Measurements from ENCODE around the gene PTPRG. TPM values are rescaled to one million over a fixed set of nuclear protein-coding genes. Genes with fewer than 3 reads are reported as not detected.

PTPRG gene
- total RNA-seq, 1 experiment from 2014 or later, result 0.74 TPM

DNA sequence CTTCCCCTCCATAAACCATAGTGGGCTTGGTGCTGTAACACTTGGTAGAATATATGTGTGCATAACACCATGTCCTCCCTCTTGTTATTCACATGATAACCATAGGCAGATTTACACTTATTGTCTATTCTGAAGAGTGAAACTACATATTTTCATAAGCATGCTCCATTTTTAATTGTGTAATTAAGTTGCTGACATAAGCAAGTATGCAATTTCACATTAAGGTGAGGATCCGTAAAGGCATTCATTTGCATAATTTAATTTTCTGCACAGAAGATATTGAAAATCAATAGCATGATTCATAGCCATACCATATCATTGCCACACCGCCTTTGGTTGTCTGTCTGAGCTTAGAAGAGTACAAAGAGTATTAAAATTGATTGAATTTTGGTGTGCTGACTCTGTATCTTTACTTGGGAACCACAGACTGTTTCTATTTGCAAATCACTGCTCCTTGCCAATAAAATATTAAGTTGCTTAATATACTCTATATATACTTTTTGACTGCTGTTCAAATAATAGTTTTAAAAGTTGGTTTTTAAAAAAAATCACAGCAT is 182.4 kb downstream of the PTPRG start:
- in situ Hi-C loops (cut with HindIII; ENCODE audit: low pct_unique_long_range_greater_than_20kb, low sequenced_read_pairs), result no loop called here
- H3K27ac ChIP-seq (ENCODE audit: low read length), result no peak overlapping the region
- CTCF ChIA-PET, result no interaction called here
- no TSS peak for BruUV-seq (replicated peaks)
- no peak for ATAC-seq
- H3K4me3 ChIP-seq (ENCODE audit: low read depth in 2 of 2, low read length in 2 of 2), result no peak overlapping the region
- intact Hi-C loops (cut with micrococcal nuclease; ENCODE audit: unreplicated experiment), result no loop called here
- TF ChIP-seq, protein P1, sequence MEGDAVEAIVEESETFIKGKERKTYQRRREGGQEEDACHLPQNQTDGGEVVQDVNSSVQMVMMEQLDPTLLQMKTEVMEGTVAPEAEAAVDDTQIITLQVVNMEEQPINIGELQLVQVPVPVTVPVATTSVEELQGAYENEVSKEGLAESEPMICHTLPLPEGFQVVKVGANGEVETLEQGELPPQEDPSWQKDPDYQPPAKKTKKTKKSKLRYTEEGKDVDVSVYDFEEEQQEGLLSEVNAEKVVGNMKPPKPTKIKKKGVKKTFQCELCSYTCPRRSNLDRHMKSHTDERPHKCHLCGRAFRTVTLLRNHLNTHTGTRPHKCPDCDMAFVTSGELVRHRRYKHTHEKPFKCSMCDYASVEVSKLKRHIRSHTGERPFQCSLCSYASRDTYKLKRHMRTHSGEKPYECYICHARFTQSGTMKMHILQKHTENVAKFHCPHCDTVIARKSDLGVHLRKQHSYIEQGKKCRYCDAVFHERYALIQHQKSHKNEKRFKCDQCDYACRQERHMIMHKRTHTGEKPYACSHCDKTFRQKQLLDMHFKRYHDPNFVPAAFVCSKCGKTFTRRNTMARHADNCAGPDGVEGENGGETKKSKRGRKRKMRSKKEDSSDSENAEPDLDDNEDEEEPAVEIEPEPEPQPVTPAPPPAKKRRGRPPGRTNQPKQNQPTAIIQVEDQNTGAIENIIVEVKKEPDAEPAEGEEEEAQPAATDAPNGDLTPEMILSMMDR (IDR thresholded peaks at IDR 0.05), result no peak
- TF ChIP-seq SIN3A (IDR thresholded peaks at IDR 0.05; ENCODE audit: borderline replicate concordance, insufficient read depth, low read depth, low read length), result no peak
- TF ChIP-seq POLR2AphosphoS5 (IDR thresholded peaks at IDR 0.05; ENCODE audit: low read depth, low read length), result no peak
- TF ChIP-seq, protein P2, sequence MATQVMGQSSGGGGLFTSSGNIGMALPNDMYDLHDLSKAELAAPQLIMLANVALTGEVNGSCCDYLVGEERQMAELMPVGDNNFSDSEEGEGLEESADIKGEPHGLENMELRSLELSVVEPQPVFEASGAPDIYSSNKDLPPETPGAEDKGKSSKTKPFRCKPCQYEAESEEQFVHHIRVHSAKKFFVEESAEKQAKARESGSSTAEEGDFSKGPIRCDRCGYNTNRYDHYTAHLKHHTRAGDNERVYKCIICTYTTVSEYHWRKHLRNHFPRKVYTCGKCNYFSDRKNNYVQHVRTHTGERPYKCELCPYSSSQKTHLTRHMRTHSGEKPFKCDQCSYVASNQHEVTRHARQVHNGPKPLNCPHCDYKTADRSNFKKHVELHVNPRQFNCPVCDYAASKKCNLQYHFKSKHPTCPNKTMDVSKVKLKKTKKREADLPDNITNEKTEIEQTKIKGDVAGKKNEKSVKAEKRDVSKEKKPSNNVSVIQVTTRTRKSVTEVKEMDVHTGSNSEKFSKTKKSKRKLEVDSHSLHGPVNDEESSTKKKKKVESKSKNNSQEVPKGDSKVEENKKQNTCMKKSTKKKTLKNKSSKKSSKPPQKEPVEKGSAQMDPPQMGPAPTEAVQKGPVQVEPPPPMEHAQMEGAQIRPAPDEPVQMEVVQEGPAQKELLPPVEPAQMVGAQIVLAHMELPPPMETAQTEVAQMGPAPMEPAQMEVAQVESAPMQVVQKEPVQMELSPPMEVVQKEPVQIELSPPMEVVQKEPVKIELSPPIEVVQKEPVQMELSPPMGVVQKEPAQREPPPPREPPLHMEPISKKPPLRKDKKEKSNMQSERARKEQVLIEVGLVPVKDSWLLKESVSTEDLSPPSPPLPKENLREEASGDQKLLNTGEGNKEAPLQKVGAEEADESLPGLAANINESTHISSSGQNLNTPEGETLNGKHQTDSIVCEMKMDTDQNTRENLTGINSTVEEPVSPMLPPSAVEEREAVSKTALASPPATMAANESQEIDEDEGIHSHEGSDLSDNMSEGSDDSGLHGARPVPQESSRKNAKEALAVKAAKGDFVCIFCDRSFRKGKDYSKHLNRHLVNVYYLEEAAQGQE (IDR thresholded peaks at IDR 0.05; ENCODE audit: insufficient read depth in 1 of 2, low read depth in 2 of 2, low read length in 1 of 2), result no peak
- TF ChIP-seq TCF7L2 (IDR thresholded peaks at IDR 0.05; ENCODE audit: low read depth, low read length), result no peak
- POLR2A ChIA-PET, result no interaction called here
- no peaks in the 10 kb centered on the region for H3K36me3 ChIP-seq (ENCODE audit: control insufficient read depth, insufficient read depth, low read length)
- no peak for DNase-seq (ENCODE audit: low read depth, low spot score)
- H3K9me3 ChIP-seq (ENCODE audit: control insufficient read depth, insufficient read depth, low read depth, low read length), result no peaks in the 10 kb centered on the region
- H3K4me1 ChIP-seq (ENCODE audit: control insufficient read depth, insufficient read depth, low read length), result no peaks in the 10 kb centered on the region
- no peaks in the 10 kb centered on the region for H3K27me3 ChIP-seq (ENCODE audit: control insufficient read depth, insufficient read depth, low read length)

DNA sequence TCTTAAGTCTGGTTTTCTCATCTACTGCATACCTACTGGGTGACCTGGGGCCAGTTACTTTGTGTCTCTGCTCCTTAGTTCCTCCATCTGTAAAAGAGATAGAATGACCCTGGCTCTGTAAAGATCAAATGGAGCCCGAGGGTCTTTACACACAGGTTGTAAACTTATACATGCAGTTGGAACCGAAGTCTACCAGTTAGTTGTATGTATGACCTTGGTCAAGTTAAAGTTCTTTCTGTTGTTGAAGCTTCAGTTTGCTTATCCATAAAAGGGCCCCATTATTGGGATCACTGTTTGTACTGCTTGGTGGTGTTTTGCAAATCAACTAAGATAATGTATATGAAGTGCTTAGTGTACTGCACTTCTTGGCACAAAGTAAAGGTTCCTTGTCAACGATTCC is 186.9 kb downstream of the PTPRG start:
- ATAC-seq (no peak), DNase-seq (ENCODE audit: low read depth, low spot score) (no peak)
- Histone ChIP-seq H3K27ac (ENCODE audit: low read length) (no peak overlapping the region), H3K36me3 (ENCODE audit: control insufficient read depth, insufficient read depth, low read length) (no peaks in the 10 kb centered on the region), H3K9me3 (ENCODE audit: control insufficient read depth, insufficient read depth, low read depth, low read length) (no peaks in the 10 kb centered on the region), H3K27me3 (ENCODE audit: control insufficient read depth, insufficient read depth, low read length) (no peaks in the 10 kb centered on the region), H3K4me1 (ENCODE audit: control insufficient read depth, insufficient read depth, low read length) (no peaks in the 10 kb centered on the region), H3K4me3 (ENCODE audit: low read depth in 2 of 2, low read length in 2 of 2) (no peak overlapping the region)
- ChIA-PET POLR2A (no interaction called here), CTCF (no interaction called here)
- in situ Hi-C loops (cut with HindIII; ENCODE audit: low pct_unique_long_range_greater_than_20kb, low sequenced_read_pairs), result no loop called here
- no peak for TF ChIP-seq TCF7L2 (IDR thresholded peaks at IDR 0.05; ENCODE audit: low read depth, low read length)
- no peak for TF ChIP-seq POLR2AphosphoS5 (IDR thresholded peaks at IDR 0.05; ENCODE audit: low read depth, low read length)
- TF ChIP-seq, protein P1 (IDR thresholded peaks at IDR 0.05), result no peak
- TF ChIP-seq, protein P2 (IDR thresholded peaks at IDR 0.05; ENCODE audit: insufficient read depth in 1 of 2, low read depth in 2 of 2, low read length in 1 of 2), result no peak
- no peak for TF ChIP-seq SIN3A (IDR thresholded peaks at IDR 0.05; ENCODE audit: borderline replicate concordance, insufficient read depth, low read depth, low read length)
- no TSS peak for BruUV-seq (replicated peaks)
- intact Hi-C loops (cut with micrococcal nuclease; ENCODE audit: unreplicated experiment), result no loop called here

Measured in Panc1 (cell line).